Activated naive CD4-positive, alpha-beta T cell treated with anti-CD3 and anti-CD28 coated beads, Interleukin-2, amount 10 ng/mL, durations not matched to agents 7 days and 5 days (primary cell): ENCODE results near the gene OSBPL7.

Source experiments
- CTCF ChIA-PET: fragments of 350-600 bp; sonication (Branson Sonifier 250); formaldehyde crosslinking; loops from one replicate; lab custom pipeline; 2021; ENCODE audit warnings: antibody characterized with exemption; lab: Charles Lee
- DNase-seq: peaks from one replicate; pipeline ENCODE4 v3.0.0-alpha.2; 2020
- H3K27ac Mint-ChIP-seq: one replicate; pipeline ENCODE4 v1.8.0; 2021; ENCODE audit warnings: mild to moderate bottlenecking, moderate library complexity, mixed read lengths
- H3K27me3 Mint-ChIP-seq: one replicate; pipeline ENCODE4 v1.8.0; 2021; ENCODE audit warnings: mild to moderate bottlenecking, mixed read lengths
- H3K36me3 Mint-ChIP-seq: one replicate; pipeline ENCODE4 v1.8.0; 2021; ENCODE audit warnings: mixed read lengths
- H3K4me1 Mint-ChIP-seq: one replicate; pipeline ENCODE4 v1.8.0; 2021; ENCODE audit warnings: mixed read lengths
- H3K4me3 Mint-ChIP-seq: one replicate; pipeline ENCODE4 v1.8.0; 2021; ENCODE audit warnings: mild to moderate bottlenecking, moderate library complexity, mixed read lengths
- H3K9me3 Mint-ChIP-seq: one replicate; pipeline ENCODE4 v1.8.0; 2021; ENCODE audit warnings: mixed read lengths

Gene OSBPL7

DNA sequence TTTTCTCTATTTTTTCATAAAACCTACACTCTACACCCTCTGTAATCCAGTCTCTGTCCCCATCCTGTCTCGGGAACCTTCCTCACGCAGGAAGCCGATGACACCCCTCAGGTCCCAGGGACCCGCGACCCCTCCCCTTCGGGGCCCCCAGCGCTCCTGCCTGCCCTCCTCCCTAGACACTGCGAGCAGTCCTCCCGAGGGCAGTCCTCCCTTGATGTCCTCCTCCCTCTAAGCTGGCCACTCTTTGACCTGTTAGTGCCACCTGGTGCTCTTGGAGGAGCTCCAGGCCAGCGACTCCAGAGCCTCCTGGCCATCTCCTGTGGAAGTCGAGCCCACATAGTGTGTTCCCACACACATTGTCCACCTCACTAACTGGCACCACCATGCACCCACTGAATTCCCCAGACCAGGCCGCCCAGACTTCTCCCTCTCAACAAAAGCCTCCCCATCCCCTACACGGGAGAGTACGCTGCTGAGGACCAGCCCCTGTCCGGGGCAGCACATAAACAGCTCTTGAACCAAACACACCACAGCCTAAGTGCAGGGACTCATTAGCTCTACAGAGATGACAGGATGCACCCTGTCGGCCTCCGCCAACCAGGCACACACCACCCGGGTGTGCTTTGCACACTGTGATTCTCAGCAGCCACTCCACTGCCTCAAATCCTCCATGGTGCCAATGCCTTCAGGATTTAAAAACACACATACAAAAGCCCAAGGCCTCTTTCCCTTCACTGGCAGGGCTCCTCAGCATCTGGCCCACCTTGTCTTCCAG lies 9.3 kb downstream of the OSBPL7 start:
- CTCF ChIA-PET: interaction anchor here (0.6 to 1.2 kb wide), 2 partner anchors 113 to 136 kb away, joined by 3 to 4 read pairs; no protein-coding TSS in a partner anchor
- no peak overlapping the region for H3K27ac Mint-ChIP-seq
- H3K27me3 Mint-ChIP-seq: no peaks in the 10 kb centered on the region
- H3K4me1 Mint-ChIP-seq: no peaks in the 10 kb centered on the region
- no peak for DNase-seq
- H3K36me3 Mint-ChIP-seq: peaks cover 51% of the 10 kb centered on the region
- H3K9me3 Mint-ChIP-seq: no peaks in the 10 kb centered on the region
- H3K4me3 Mint-ChIP-seq: no peak overlapping the region

DNA sequence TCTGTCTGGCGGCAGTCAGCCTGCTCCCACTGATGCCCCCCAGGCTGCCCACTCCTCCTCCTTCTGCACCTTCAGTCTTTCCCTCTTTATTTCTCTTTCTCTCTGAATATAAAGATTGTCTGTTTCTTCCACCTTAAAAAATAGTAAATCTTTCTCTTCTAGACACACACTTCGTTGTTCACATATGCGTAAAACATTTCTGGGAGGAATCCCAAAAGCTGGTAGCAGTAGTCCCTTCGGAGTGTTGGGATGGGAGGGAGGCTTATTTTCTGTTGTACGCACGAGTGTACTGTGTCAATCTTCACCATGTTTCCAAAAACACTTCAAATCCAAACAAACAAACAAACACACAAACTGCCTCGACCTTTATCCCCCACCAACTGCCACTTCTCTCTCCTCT lies 9.9 kb downstream of the OSBPL7 start:
- H3K9me3 Mint-ChIP-seq: no peaks in the 10 kb centered on the region
- H3K4me1 Mint-ChIP-seq: no peaks in the 10 kb centered on the region
- H3K4me3 Mint-ChIP-seq: no peak overlapping the region
- no peak overlapping the region for H3K27ac Mint-ChIP-seq
- DNase-seq: no peak
- H3K27me3 Mint-ChIP-seq: no peaks in the 10 kb centered on the region
- H3K36me3 Mint-ChIP-seq: peaks cover 49% of the 10 kb centered on the region
- CTCF ChIA-PET: interaction anchor here (1.2 kb wide), 1 partner anchor 113 kb away, joined by 4 read pairs; no protein-coding TSS in a partner anchor

DNA sequence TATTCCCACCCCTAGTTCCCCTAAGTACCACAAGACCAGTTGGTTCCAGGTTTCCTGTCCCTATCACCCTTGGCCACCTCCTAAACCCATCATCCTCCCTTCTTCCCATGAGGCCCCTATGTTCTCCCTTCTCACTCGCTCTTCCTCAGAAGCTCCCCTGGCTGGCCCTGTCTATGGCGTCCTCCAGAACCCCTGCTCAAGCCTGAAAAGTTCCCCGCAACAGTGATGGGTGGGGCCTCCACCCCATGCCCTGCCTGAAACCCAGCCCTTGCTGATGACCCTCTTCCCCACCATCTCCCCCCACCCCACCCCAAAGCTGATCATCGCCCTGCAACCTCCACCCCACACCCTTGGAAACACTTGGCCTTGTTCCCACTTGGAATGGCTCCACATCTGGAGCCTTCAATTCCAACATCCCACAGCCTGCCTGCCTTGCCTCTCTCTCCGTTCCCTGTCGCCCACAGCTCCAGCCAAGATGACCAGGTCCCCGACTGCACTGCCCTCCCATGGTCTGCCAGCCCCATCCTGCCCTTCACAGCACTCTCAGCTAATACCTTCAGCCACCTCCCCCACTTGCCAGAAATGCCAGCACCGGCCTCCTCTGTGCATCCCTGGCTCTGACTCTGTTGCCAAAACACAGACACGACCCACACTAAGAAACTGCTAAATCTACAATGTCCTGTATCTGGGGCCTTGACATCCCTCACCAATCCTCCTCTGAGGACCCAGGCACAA lies 10.5 kb downstream of the OSBPL7 start:
- H3K36me3 Mint-ChIP-seq: peaks cover 47% of the 10 kb centered on the region
- H3K9me3 Mint-ChIP-seq: no peaks in the 10 kb centered on the region
- CTCF ChIA-PET: no interaction called here
- no peaks in the 10 kb centered on the region for H3K4me1 Mint-ChIP-seq
- no peak overlapping the region for H3K4me3 Mint-ChIP-seq
- H3K27me3 Mint-ChIP-seq: no peaks in the 10 kb centered on the region
- no peak for DNase-seq
- no peak overlapping the region for H3K27ac Mint-ChIP-seq

DNA sequence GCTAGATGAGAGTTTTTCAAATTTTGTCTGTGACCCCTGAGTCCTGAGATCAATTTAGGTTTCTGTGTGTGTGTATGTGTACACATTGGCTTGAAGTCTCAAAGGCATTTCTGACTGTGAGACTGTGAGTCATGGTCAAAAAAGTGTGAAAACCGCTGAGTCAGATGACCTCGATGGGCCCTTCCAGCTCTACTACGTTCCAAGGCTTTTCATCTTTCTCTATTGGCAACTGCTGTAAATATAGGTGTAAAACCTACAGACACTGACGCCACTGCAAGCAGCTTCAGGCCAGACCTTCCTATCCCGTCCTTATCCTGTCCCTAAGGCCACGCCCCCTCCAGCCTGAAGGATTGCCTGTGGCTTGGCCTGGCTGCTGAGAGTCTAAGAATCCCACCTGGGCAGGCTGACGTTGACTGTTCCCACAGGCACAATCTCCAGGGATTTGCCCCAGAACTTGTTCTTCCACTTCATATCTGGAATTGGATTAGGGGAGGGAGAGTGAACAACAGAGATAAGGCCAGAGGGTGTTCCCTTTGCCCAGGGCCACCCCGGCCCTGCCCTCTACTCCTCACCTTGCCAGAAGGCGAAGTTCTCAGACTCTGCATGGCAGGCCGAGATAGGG lies 11.3 kb downstream of the OSBPL7 start:
- Mint-ChIP-seq H3K4me3 (no peak overlapping the region), H3K4me1 (no peaks in the 10 kb centered on the region), H3K27me3 (no peaks in the 10 kb centered on the region), H3K36me3 (peaks cover 42% of the 10 kb centered on the region), H3K27ac (no peak overlapping the region), H3K9me3 (no peaks in the 10 kb centered on the region)
- CTCF ChIA-PET: interaction anchor here (0.5 kb wide), 1 partner anchor 111 kb away, joined by 3 read pairs; no protein-coding TSS in a partner anchor
- no peak for DNase-seq

DNA sequence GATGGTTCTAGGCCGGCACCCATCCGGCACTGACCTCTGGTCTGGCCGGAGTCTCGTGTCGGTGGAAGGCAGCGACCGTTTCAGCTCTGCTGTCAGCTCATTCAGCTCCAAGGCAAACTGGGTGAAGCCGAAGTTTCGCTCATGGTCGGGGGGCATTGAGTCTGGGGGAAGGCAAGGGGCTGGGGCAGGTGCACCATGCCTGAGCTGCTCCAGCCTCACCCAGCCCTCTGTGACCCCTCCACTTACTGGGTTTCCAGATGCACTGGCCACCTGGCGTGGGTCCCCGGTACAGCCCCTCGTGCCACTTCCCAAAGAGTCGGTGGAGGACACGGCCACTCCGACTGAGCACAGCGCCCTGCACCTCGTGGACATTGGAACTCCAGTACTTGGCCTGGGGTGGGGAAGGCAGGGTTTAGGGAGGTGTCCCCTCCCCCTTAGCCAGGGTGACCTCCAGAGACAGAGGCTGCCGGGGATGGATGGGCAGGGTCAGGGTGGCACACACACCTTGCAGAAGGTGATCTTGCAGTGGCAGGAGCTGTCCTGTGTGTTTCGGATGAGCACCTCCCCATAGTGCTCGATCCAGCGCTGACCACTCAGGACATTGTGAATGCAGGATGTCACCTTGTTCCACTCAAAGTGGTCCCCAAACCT lies 12.6 kb downstream of the OSBPL7 start:
- Mint-ChIP-seq H3K9me3 (no peaks in the 10 kb centered on the region), H3K4me1 (no peaks in the 10 kb centered on the region), H3K27me3 (peaks cover 7% of the 10 kb centered on the region), H3K4me3 (no peak overlapping the region), H3K27ac (no peak overlapping the region), H3K36me3 (peaks cover 35% of the 10 kb centered on the region)
- CTCF ChIA-PET: interaction anchor here (0.7 to 0.9 kb wide), 2 partner anchors 10 to 67 kb away, joined by 3 read pairs; no protein-coding TSS in a partner anchor
- DNase-seq: no peak

DNA sequence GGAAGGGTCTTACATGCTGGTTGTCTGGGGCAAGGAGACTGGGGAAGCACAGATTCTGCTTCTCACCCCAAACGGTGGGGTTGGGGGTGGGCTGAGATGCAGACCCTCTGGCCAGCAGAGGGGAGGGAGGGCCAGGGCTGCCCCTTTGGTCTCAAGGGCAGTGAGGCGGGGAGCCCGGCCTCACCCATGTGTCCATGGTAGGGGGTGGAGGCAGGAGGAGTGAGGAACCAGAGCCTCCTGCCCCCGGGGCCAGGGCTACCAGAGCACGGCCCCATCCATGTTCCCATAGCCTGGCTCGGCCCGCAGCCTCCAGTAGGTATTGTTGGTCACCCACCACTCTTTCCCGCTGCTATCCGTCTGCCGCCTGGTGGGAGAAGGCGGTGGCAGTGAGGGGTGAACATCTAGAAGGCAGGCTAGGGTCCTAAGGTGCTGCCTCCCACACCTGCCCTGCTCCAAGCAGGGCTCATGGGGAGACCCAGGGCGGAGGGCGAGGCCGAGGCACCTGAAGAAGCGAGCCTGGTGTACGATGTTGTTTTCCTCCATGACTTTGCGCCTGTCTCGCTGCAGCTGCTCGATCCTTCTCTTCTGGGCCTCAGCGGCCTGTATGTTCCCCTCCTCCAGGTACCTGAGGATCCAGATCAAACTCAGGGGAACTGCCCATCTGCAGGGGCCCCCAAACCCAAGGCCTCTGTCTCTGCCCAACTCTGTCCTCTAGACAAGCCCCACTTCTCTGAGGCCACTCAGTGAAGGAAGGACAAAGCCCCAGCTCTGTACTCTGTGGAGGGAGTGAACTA lies 13.4 kb downstream of the OSBPL7 start:
- Mint-ChIP-seq H3K4me1 (no peaks in the 10 kb centered on the region), H3K36me3 (peaks cover 35% of the 10 kb centered on the region)

DNA sequence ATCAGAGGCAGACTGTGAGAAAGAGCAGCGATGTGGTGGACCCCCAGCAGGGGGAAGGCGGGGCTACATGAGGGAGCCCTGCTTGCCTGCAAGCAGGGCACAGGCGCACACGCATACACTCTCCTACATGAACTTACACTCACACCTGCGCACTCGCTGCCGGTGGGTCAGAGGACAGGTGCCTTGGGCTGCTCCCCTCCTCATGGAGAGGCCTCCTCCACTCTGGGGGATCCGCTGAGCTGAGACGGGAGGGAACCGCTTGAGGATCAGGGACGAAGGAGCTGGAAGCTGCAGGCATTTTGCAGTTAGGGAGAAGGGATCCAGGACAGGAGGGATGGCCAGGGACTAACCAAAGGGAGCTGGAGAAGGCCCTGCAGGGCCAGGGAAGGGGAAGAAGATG lies 14.2 kb downstream of the OSBPL7 start:
- no peaks in the 10 kb centered on the region for H3K4me1 Mint-ChIP-seq
- no peaks in the 10 kb centered on the region for H3K9me3 Mint-ChIP-seq
- H3K36me3 Mint-ChIP-seq: peaks cover 35% of the 10 kb centered on the region
- CTCF ChIA-PET: no interaction called here
- peaks cover 13% of the 10 kb centered on the region for H3K27me3 Mint-ChIP-seq
- H3K4me3 Mint-ChIP-seq: no peak overlapping the region
- no peak overlapping the region for H3K27ac Mint-ChIP-seq
- DNase-seq: no peak

More for the DNA sequence above, 13.4 kb downstream of the OSBPL7 start:
- Mint-ChIP-seq H3K27me3 (peaks cover 11% of the 10 kb centered on the region), H3K27ac (no peak overlapping the region), H3K9me3 (no peaks in the 10 kb centered on the region), H3K4me3 (no peak overlapping the region)
- CTCF ChIA-PET: interaction anchor here (0.7 to 0.9 kb wide), 2 partner anchors 10 to 66 kb away, joined by 3 read pairs; no protein-coding TSS in a partner anchor
- DNase-seq: no peak

DNA sequence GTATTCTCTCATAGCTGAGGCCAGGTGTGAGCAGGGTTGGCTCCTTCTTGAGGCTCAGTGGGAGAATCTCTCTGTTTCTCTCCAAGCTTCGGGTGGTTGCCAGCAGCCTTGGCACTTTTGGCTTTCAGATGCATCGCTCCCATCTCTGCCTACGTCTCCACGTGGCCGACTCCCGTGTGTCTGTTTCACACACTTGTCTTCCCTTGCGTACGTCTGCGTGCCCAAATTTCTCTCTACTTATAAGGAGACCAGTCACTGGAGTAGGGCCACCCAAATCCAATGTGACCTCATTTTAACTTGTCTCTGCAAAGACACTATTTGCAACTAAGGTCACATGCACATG lies 14.7 kb downstream of the OSBPL7 start:
- CTCF ChIA-PET: no interaction called here
- Mint-ChIP-seq H3K4me1 (no peaks in the 10 kb centered on the region), H3K27ac (no peak overlapping the region), H3K36me3 (peaks cover 30% of the 10 kb centered on the region), H3K4me3 (no peak overlapping the region), H3K27me3 (peaks cover 18% of the 10 kb centered on the region), H3K9me3 (no peaks in the 10 kb centered on the region)
- DNase-seq: no peak

DNA sequence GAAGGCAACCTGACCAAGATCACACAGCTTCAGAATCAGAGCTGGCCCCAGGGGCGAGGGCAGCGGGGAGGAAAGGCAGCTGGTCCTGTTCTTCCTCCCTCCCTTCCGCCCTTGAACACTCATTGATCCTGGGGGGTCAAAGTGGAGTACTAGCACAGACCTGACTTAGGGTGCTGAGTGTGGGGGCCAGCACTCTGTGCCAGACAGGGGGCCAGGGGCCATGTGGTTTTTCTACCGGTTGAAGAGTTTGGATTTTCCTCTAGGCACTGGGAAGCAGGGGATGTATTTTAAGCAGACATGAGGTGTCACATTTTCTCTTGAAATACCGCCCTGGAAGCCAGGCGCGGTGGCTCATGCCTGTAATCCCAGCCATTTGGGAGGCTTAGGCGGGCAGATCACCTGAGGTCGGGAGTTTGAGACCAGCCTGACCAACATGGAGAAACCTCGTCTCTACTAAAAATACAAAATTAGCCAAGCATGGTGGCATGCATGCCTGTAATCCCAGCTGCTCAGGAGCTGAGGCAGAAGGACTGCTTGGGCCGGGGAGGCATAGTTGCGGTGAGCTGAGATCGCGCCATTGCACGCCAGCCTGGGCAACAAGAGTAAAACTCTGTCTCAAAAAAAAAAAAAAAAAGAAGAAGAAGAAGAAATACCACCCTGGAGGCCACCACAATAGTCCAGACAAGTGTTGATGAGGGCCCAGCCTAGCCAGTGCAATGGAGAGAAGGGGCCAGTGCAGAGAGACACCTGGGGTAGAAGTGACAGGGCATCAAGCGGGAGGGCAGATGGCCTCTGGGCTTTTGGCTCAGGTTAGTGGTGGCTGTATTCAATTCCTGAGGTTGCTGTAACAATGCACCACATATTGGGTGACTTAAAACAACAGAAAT lies 15.3 kb downstream of the OSBPL7 start:
- H3K27me3 Mint-ChIP-seq: peaks cover 23% of the 10 kb centered on the region
- H3K4me3 Mint-ChIP-seq: no peak overlapping the region
- no peaks in the 10 kb centered on the region for H3K4me1 Mint-ChIP-seq
- CTCF ChIA-PET: interaction anchor here (0.6 kb wide), 1 partner anchor 118 kb away, joined by 3 read pairs; no protein-coding TSS in a partner anchor
- no peaks in the 10 kb centered on the region for H3K9me3 Mint-ChIP-seq
- H3K36me3 Mint-ChIP-seq: peaks cover 24% of the 10 kb centered on the region
- H3K27ac Mint-ChIP-seq: no peak overlapping the region
- DNase-seq: no peak

DNA sequence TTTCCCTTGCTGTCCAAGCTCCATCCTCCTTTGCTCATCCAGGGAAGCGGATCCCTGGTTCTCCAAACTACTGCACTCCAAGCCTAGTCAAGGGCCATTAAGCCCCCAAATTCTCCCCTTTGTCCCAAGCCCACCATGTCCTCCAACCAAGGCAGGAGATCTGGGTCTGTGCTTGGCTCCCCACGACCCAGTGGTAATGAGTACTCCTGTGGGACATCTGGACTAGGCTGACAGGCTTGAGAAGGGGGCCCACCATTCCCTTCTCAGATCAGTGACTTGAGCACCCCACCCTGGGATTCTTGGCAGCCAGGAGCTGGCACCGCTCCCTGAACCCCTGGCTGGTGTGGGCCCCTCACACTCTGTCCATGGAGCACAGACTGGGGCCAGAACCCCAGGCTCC lies 17.1 kb downstream of the OSBPL7 start:
- H3K9me3 Mint-ChIP-seq: no peaks in the 10 kb centered on the region
- H3K4me3 Mint-ChIP-seq: no peak overlapping the region
- no peaks in the 10 kb centered on the region for H3K4me1 Mint-ChIP-seq
- CTCF ChIA-PET: interaction anchor here (1.1 kb wide), 1 partner anchor 14 kb away, joined by 3 read pairs; no protein-coding TSS in a partner anchor
- no peak overlapping the region for H3K27ac Mint-ChIP-seq
- no peak for DNase-seq
- peaks cover 9% of the 10 kb centered on the region for H3K36me3 Mint-ChIP-seq
- peaks cover 29% of the 10 kb centered on the region for H3K27me3 Mint-ChIP-seq

DNA sequence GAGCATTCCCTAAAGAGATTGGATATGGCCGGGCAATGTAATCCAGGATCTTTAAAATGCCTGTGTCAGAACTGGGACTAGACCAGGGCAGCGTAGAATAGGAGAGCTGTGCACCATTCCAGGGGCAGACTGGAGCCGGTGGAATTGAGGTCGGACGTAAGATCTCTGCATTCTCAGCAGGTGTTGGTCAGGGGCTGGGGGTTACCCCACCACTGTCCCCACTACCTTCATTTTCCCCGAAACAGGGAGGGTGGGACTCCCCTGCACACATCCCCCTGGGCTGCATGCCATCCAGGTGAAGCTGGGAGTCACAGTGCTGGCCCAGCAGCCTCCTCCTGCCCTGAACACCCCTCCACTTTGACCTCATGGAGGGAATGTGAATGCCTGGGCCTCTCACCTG lies 17.8 kb downstream of the OSBPL7 start:
- no peak overlapping the region for H3K27ac Mint-ChIP-seq
- DNase-seq: no peak
- H3K4me1 Mint-ChIP-seq: no peaks in the 10 kb centered on the region
- peaks cover 29% of the 10 kb centered on the region for H3K27me3 Mint-ChIP-seq
- CTCF ChIA-PET: interaction anchor here (1.1 to 2.1 kb wide), 2 partner anchors 11 to 15 kb away, joined by 3 to 4 read pairs; no protein-coding TSS in a partner anchor
- peaks cover 9% of the 10 kb centered on the region for H3K36me3 Mint-ChIP-seq
- H3K9me3 Mint-ChIP-seq: no peaks in the 10 kb centered on the region
- H3K4me3 Mint-ChIP-seq: no peak overlapping the region

DNA sequence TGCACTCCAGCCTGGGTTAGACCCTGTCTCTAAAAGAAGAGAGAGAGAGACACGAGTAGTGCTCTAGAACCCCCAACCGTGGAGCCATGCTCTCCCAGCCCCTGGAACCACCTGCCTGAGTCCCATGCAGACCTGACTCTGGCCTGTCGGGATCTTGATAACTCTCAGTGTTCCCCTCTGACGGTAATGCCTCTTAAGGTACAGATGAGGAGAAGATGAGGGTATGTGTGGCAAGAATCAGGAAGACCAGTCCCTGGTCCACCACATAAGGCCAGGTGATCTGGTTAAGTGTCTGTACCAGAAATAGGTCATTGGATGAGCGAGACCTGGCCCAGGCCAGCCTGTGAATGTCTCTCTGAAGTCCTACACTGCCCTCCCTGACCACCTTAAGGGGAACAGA lies 18.4 kb downstream of the OSBPL7 start:
- no peak overlapping the region for H3K27ac Mint-ChIP-seq
- H3K4me1 Mint-ChIP-seq: no peaks in the 10 kb centered on the region
- no peak for DNase-seq
- peaks cover 31% of the 10 kb centered on the region for H3K27me3 Mint-ChIP-seq
- no peaks in the 10 kb centered on the region for H3K9me3 Mint-ChIP-seq
- peaks cover 9% of the 10 kb centered on the region for H3K36me3 Mint-ChIP-seq
- CTCF ChIA-PET: interaction anchor here (2.1 kb wide), 1 partner anchor 10 kb away, joined by 4 read pairs; no protein-coding TSS in a partner anchor
- no peak overlapping the region for H3K4me3 Mint-ChIP-seq
